IMR-90 (cell line): Measurements from ENCODE around the gene MEDAG.

ENCODE experiments used
- CEBPB ChIP-seq: IDR thresholded peaks from 2 replicates; pipeline ENCODE4 v1.6.1; 2012; ENCODE audit warnings: low read depth, low read length, improper control_type of control experiment
- FOS ChIP-seq: fragments of 150-350 bp; IDR thresholded peaks from 2 replicates; pipeline ENCODE4 v1.6.1; 2016; ENCODE audit warnings: low read depth, low read length
- MAFK ChIP-seq: IDR thresholded peaks from 2 replicates; pipeline ENCODE4 v1.6.1; 2012; ENCODE audit warnings: low read depth, low read length, improper control_type of control experiment
- POLR2A ChIP-seq: IDR thresholded peaks from 2 replicates; pipeline ENCODE4 v1.6.1; 2012; ENCODE audit warnings: mild to moderate bottlenecking, low read depth, low read length
- RAD21 ChIP-seq: IDR thresholded peaks from 2 replicates; pipeline ENCODE4 v1.6.1; 2012; ENCODE audit warnings: low read length, improper control_type of control experiment
- RFX5 ChIP-seq: IDR thresholded peaks from 2 replicates; pipeline ENCODE4 v1.8.0; 2012; ENCODE audit warnings: low read depth, mild to moderate bottlenecking, low read length, moderate library complexity
- TF ChIP-seq, protein P1 (sequence below): conservative IDR thresholded peaks from 2 replicates; pipeline ENCODE4 v1.5.1; 2012; ENCODE audit warnings: mild to moderate bottlenecking, low read depth, low read length, improper control_type of control experiment
- TF ChIP-seq, protein P2 (sequence below): fragments of 150-350 bp; IDR thresholded peaks from 2 replicates; pipeline ENCODE4 v1.6.1; 2016; ENCODE audit warnings: low read depth, mild to moderate bottlenecking, low read length, moderate library complexity, borderline replicate concordance
- TF ChIP-seq, protein P3 (sequence below): fragments of 150-350 bp; IDR thresholded peaks from 2 replicates; pipeline ENCODE4 v1.6.1; 2017; ENCODE audit warnings: mild to moderate bottlenecking, antibody characterized with exemption, low read length, low read depth

DNA sequence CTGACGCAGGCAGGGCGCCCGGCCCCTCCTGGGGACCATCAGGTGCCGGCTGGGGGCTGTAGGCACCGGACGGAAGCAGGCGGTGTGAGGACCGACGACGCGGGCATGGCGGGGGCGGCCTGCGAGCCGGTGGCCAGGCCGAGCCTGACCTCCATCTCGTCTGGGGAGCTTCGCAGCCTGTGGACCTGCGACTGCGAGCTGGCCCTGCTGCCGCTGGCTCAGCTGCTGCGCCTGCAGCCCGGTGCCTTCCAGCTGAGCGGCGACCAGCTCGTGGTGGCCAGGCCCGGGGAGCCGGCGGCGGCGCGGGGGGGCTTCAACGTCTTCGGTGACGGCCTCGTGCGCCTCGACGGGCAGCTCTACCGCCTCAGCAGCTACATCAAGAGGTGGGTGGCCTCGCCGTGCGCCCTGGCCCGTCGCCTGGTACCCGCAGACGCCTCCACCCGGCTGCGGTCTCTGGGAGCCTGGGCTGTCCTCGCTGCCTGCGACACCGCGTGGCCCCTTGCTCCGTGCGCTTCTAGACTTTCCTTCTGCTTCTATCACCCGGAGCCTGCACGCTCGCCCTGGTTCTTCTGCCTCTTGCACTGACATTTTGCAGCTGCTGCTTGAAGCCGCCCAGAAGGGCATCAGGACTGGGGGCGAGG is 460 bp downstream of the MEDAG start:
- TF ChIP-seq, protein P1, sequence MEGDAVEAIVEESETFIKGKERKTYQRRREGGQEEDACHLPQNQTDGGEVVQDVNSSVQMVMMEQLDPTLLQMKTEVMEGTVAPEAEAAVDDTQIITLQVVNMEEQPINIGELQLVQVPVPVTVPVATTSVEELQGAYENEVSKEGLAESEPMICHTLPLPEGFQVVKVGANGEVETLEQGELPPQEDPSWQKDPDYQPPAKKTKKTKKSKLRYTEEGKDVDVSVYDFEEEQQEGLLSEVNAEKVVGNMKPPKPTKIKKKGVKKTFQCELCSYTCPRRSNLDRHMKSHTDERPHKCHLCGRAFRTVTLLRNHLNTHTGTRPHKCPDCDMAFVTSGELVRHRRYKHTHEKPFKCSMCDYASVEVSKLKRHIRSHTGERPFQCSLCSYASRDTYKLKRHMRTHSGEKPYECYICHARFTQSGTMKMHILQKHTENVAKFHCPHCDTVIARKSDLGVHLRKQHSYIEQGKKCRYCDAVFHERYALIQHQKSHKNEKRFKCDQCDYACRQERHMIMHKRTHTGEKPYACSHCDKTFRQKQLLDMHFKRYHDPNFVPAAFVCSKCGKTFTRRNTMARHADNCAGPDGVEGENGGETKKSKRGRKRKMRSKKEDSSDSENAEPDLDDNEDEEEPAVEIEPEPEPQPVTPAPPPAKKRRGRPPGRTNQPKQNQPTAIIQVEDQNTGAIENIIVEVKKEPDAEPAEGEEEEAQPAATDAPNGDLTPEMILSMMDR: no peak
- TF ChIP-seq RFX5: no peak
- no peak for TF ChIP-seq RAD21
- no peak for TF ChIP-seq FOS
- no peak for TF ChIP-seq MAFK
- TF ChIP-seq POLR2A: no peak
- TF ChIP-seq, protein P2, sequence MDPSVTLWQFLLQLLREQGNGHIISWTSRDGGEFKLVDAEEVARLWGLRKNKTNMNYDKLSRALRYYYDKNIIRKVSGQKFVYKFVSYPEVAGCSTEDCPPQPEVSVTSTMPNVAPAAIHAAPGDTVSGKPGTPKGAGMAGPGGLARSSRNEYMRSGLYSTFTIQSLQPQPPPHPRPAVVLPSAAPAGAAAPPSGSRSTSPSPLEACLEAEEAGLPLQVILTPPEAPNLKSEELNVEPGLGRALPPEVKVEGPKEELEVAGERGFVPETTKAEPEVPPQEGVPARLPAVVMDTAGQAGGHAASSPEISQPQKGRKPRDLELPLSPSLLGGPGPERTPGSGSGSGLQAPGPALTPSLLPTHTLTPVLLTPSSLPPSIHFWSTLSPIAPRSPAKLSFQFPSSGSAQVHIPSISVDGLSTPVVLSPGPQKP: no peak
- TF ChIP-seq CEBPB: no peak
- TF ChIP-seq, protein P3, sequence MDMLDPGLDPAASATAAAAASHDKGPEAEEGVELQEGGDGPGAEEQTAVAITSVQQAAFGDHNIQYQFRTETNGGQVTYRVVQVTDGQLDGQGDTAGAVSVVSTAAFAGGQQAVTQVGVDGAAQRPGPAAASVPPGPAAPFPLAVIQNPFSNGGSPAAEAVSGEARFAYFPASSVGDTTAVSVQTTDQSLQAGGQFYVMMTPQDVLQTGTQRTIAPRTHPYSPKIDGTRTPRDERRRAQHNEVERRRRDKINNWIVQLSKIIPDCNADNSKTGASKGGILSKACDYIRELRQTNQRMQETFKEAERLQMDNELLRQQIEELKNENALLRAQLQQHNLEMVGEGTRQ: no peak
